ENCODE data around the gene NEUROD4.

NEUROD4 gene

GRCh38 chr12:55061024-55061423, 41.2 kb downstream of the NEUROD4 start:
- DNase-seq: no peak

GRCh38 chr12:55063291-55063690, 43.5 kb downstream of the NEUROD4 start:
- no peak for DNase-seq

DNA sequence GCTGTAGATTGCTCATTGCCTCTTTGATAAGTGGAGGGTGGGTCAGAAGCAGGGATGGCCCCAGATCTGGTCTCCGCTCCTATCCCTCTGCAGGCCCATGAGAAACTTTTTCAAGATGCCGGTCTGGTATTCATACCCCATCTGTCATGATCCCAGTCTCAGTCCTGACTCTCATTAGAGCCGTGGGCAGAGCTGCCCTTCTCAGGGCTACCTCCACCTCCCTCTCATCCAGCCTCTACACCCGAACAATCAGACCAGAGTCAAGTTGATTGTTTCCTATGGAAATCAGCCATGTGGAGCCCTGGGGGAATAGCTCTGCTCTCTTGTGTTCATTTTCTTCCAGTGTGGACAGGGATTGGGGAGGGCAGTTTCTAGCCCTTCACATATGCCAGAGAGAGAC, 45.8 kb downstream of the NEUROD4 start:
- no peak for DNase-seq

GRCh38 chr12:55067701-55068100, 47.9 kb downstream of the NEUROD4 start:
- no peak for DNase-seq

- DNase-seq: peak; percentile 58
These were observed 48.7 kb downstream of the NEUROD4 start for GRCh38 chr12:55068416-55069010.

GRCh38 chr12:55072083-55072482, 52.3 kb downstream of the NEUROD4 start:
- DNase-seq: peak; percentile 82

DNA sequence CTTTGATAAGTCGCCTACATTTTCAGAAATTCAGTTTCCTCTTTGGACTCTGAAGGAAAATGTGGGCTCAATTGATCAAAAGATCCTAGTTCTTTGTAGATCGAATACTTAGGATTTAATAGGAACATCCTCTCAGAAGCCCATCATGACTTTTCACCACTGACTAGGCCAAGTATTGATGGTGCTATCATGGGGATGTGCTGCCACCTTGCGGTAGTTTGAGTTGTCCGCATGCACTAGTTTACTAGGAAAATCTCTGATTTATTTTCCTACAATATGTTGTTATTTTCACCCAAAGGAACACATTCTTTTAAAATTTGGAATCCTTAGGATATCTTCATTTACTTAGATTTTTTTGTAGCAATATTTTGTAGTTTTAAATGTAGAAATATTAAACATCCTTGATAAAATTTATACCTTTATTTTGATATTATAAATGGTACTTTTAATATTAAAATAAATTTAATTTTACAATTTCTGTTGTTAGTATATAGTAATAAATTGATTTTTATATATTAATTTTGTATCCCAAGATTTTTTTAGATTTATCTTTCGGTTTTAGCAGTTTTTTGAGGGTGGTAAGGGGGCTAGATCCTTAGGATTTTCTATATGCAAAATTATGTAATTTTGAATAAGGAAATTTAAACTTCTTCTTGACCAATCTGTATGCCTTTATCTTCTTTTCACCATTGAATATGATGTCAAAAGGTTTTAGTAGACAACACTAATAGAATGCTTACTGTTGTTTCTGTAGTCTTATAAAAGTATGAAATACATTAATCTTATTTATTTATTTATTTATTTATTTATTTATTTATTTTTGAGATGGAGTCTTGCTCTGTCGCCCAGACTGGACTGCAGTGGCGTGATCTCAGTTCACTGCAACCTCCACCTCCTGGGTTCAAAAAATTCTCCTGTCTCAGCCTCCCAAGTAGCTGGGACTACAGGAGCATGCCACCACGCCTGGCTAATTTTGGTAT, 53.6 kb downstream of the NEUROD4 start:
- DNase-seq: peak; percentile 79

GRCh38 chr12:55074806-55075205, 55.0 kb downstream of the NEUROD4 start:
- no peak for DNase-seq

All from CD4-positive, alpha-beta T cell treated with Interleukin-21 for 1 hour (primary cell).